GM23338 (cell line): ENCODE results near the gene RHOB. TPM values are rescaled to one million over a fixed set of nuclear protein-coding genes. Genes with fewer than 3 reads are reported as not detected.

Experiments used
- ATAC-seq: fragments of 200-7000 bp; cut with Tn5 transposase; 3 replicates; pipeline ENCODE4 v1.9.1; 2020
- DNase-seq: peaks from one replicate; pipeline ENCODE4 v3.0.0-alpha.2; 2015; ENCODE audit warnings: low spot score
- H2AFZ ChIP-seq: fragments of 200-600 bp; sonication (generic); 2 replicates; pipeline ENCODE4 v1.8.0; 2016; ENCODE audit warnings: antibody characterized with exemption, mild to moderate bottlenecking, moderate library complexity
- H3F3A ChIP-seq: fragments of 200-600 bp; sonication (generic); replicated peaks from 2 replicates; pipeline ENCODE4 v1.8.0; 2017; ENCODE audit warnings: antibody characterized with exemption, mixed run types, low read depth
- H3K27ac ChIP-seq: fragments of 200-600 bp; sonication (generic); 2 replicates; pipeline ENCODE4 v1.6.1; 2016; ENCODE audit warnings: low read depth
- H3K27me3 ChIP-seq: fragments of 200-600 bp; sonication (generic); 2 replicates; pipeline ENCODE4 v1.8.0; 2016; ENCODE audit warnings: mild to moderate bottlenecking, mixed run types, moderate library complexity; ENCODE audit not compliant: insufficient read depth
- H3K36me3 ChIP-seq: fragments of 200-600 bp; sonication (generic); 2 replicates; pipeline ENCODE4 v1.8.0; 2016; ENCODE audit warnings: mild to moderate bottlenecking; ENCODE audit not compliant: insufficient read depth
- H3K4me1 ChIP-seq: fragments of 200-600 bp; sonication (generic); 2 replicates; pipeline ENCODE4 v1.8.0; 2016; ENCODE audit warnings: mild to moderate bottlenecking, moderate library complexity; ENCODE audit not compliant: insufficient read depth
- H3K4me2 ChIP-seq: fragments of 200-600 bp; sonication (generic); 2 replicates; pipeline ENCODE4 v1.7.1; 2017; ENCODE audit warnings: mixed run types
- H3K4me3 ChIP-seq: fragments of 200-600 bp; sonication (generic); 2 replicates; pipeline ENCODE4 v1.6.1; 2016; ENCODE audit warnings: mixed run types
- H3K79me2 ChIP-seq: fragments of 200-600 bp; sonication (generic); replicated peaks from 2 replicates; pipeline ENCODE4 v1.8.0; 2017; ENCODE audit warnings: mild to moderate bottlenecking; ENCODE audit not compliant: insufficient read depth
- H3K9me2 ChIP-seq: fragments of 200-600 bp; sonication (generic); 2 replicates; pipeline ENCODE4 v1.8.0; 2017; ENCODE audit not compliant: insufficient read depth
- H4K20me1 ChIP-seq: fragments of 200-600 bp; sonication (generic); replicated peaks from 2 replicates; pipeline ENCODE4 v1.8.0; 2017; ENCODE audit warnings: mild to moderate bottlenecking; ENCODE audit not compliant: insufficient read depth
- H3K27ac Mint-ChIP-seq: 2 replicates; pipeline ENCODE4 v1.8.0; 2020; ENCODE audit warnings: inconsistent platforms, mild to moderate bottlenecking, moderate library complexity, mixed read lengths
- H3K27me3 Mint-ChIP-seq: 3 replicates; pipeline ENCODE4 v1.8.0; 2022; ENCODE audit warnings: low read depth, mild to moderate bottlenecking, moderate library complexity, mixed read lengths, inconsistent platforms; ENCODE audit not compliant: insufficient read depth, poor library complexity
- H3K36me3 Mint-ChIP-seq: 3 replicates; pipeline ENCODE4 v1.8.0; 2021; ENCODE audit warnings: low read depth, mild to moderate bottlenecking, inconsistent platforms, moderate library complexity, mixed read lengths
- H3K4me1 Mint-ChIP-seq: 3 replicates; pipeline ENCODE4 v1.8.0; 2020; ENCODE audit warnings: mild to moderate bottlenecking, inconsistent platforms, mixed read lengths
- H3K4me3 Mint-ChIP-seq: 3 replicates; pipeline ENCODE4 v1.8.0; 2021; ENCODE audit warnings: moderate library complexity, mild to moderate bottlenecking, inconsistent platforms, mixed read lengths
- H3K9me3 Mint-ChIP-seq: 3 replicates; pipeline ENCODE4 v1.8.0; 2020; ENCODE audit warnings: moderate library complexity, mild to moderate bottlenecking, inconsistent platforms, mixed read lengths
- POLR2AphosphoS5 ChIP-seq: IDR thresholded peaks from 2 replicates; pipeline ENCODE4 v1.6.1; 2016; ENCODE audit warnings: antibody characterized with exemption, low read depth
- ZNF331 ChIP-seq: fragments of 250-450 bp; sonication (Bioruptor Pico); IDR thresholded peaks from 2 replicates; pipeline ENCODE4 v1.5.0; 2020; ENCODE audit warnings: low read depth, mild to moderate bottlenecking, moderate library complexity
- polyA plus RNA-seq: library from polyadenylated mRNA; unstranded; fragments of >200 nt; fragmentation: Nextera tagmentation; extraction: Ambion mirVana; gene quantifications from 2 replicates; pipeline ENCODE4 v1.2.1, GENCODE V29; 2016
- total RNA-seq: library from RNA; depleted of rRNA; stranded (reverse); fragments of >200 nt; shearing (Covaris generic); gene quantifications from 2 replicates; pipeline ENCODE4 v1.2.3, GENCODE V29; 2014
- TF ChIP-seq, protein P1 (sequence below): fragments of 250-450 bp; sonication (Bioruptor Pico); IDR thresholded peaks from 2 replicates; pipeline ENCODE4 v1.5.0; 2020; ENCODE audit warnings: mild to moderate bottlenecking, moderate library complexity
- TF ChIP-seq, protein P2 (sequence below), 2 experiments: fragments of 200-600 bp in 1 of 2; sonication (generic) in 1 of 2; conservative IDR thresholded peaks; 2 replicates each; pipeline versions ENCODE4 v1.5.1 to v1.6.1; 2016 to 2017; ENCODE audit warnings: antibody characterized with exemption in 2 of 2, low read depth in 2 of 2, mild to moderate bottlenecking in 2 of 2, moderate library complexity in 1 of 2
- TF ChIP-seq, protein P3 (sequence below): IDR thresholded peaks from one replicate; pipeline ENCODE4 v1.6.1; 2018; ENCODE audit warnings: antibody characterized with exemption; ENCODE audit not compliant: unreplicated experiment

The RHOB gene
- total and polyA plus RNA-seq, 2 experiments from 2014 or later: 6.6 to 26.9 TPM

DNA sequence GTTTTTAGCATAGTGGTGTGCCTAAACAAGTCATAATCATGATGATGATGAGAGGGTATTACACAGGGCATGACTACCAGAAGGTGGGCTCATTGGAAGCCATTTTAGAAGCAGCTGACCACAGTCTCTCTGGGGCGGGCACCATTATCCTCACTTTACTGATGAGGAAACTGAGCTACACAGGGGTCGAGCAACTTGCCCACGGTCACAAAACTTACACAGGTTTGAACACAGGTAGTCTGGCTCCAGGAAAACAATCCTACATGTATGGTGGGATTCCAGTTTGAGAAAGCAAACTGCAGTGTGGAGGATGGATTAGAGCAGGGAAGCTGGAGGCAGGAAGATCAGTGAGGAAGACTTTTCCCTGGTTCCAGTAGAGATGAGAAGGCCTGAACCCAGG, 6.2 kb downstream of the RHOB start (continued):
- TF ChIP-seq, protein P1, sequence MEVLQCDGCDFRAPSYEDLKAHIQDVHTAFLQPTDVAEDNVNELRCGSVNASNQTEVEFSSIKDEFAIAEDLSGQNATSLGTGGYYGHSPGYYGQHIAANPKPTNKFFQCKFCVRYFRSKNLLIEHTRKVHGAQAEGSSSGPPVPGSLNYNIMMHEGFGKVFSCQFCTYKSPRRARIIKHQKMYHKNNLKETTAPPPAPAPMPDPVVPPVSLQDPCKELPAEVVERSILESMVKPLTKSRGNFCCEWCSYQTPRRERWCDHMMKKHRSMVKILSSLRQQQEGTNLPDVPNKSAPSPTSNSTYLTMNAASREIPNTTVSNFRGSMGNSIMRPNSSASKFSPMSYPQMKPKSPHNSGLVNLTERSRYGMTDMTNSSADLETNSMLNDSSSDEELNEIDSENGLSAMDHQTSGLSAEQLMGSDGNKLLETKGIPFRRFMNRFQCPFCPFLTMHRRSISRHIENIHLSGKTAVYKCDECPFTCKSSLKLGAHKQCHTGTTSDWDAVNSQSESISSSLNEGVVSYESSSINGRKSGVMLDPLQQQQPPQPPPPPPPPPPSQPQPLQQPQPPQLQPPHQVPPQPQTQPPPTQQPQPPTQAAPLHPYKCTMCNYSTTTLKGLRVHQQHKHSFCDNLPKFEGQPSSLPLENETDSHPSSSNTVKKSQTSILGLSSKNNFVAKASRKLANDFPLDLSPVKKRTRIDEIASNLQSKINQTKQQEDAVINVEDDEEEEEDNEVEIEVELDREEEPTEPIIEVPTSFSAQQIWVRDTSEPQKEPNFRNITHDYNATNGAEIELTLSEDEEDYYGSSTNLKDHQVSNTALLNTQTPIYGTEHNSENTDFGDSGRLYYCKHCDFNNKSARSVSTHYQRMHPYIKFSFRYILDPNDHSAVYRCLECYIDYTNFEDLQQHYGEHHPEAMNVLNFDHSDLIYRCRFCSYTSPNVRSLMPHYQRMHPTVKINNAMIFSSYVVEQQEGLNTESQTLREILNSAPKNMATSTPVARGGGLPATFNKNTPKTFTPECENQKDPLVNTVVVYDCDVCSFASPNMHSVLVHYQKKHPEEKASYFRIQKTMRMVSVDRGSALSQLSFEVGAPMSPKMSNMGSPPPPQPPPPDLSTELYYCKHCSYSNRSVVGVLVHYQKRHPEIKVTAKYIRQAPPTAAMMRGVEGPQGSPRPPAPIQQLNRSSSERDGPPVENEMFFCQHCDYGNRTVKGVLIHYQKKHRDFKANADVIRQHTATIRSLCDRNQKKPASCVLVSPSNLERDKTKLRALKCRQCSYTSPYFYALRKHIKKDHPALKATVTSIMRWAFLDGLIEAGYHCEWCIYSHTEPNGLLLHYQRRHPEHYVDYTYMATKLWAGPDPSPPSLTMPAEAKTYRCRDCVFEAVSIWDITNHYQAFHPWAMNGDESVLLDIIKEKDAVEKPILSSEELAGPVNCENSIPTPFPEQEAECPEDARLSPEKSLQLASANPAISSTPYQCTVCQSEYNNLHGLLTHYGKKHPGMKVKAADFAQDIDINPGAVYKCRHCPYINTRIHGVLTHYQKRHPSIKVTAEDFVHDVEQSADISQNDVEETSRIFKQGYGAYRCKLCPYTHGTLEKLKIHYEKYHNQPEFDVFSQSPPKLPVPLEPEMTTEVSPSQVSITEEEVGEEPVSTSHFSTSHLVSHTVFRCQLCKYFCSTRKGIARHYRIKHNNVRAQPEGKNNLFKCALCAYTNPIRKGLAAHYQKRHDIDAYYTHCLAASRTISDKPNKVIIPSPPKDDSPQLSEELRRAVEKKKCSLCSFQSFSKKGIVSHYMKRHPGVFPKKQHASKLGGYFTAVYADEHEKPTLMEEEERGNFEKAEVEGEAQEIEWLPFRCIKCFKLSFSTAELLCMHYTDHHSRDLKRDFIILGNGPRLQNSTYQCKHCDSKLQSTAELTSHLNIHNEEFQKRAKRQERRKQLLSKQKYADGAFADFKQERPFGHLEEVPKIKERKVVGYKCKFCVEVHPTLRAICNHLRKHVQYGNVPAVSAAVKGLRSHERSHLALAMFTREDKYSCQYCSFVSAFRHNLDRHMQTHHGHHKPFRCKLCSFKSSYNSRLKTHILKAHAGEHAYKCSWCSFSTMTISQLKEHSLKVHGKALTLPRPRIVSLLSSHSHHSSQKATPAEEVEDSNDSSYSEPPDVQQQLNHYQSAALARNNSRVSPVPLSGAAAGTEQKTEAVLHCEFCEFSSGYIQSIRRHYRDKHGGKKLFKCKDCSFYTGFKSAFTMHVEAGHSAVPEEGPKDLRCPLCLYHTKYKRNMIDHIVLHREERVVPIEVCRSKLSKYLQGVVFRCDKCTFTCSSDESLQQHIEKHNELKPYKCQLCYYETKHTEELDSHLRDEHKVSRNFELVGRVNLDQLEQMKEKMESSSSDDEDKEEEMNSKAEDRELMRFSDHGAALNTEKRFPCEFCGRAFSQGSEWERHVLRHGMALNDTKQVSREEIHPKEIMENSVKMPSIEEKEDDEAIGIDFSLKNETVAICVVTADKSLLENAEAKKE: no peak
- TF ChIP-seq POLR2AphosphoS5: no peak
- TF ChIP-seq, protein P2, sequence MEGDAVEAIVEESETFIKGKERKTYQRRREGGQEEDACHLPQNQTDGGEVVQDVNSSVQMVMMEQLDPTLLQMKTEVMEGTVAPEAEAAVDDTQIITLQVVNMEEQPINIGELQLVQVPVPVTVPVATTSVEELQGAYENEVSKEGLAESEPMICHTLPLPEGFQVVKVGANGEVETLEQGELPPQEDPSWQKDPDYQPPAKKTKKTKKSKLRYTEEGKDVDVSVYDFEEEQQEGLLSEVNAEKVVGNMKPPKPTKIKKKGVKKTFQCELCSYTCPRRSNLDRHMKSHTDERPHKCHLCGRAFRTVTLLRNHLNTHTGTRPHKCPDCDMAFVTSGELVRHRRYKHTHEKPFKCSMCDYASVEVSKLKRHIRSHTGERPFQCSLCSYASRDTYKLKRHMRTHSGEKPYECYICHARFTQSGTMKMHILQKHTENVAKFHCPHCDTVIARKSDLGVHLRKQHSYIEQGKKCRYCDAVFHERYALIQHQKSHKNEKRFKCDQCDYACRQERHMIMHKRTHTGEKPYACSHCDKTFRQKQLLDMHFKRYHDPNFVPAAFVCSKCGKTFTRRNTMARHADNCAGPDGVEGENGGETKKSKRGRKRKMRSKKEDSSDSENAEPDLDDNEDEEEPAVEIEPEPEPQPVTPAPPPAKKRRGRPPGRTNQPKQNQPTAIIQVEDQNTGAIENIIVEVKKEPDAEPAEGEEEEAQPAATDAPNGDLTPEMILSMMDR (conservative IDR thresholded peaks at IDR 0.05; ENCODE audit: low read depth in 2 of 2): no peak
- TF ChIP-seq ZNF331 (CRISPR knock-in tag): no peak

DNA sequence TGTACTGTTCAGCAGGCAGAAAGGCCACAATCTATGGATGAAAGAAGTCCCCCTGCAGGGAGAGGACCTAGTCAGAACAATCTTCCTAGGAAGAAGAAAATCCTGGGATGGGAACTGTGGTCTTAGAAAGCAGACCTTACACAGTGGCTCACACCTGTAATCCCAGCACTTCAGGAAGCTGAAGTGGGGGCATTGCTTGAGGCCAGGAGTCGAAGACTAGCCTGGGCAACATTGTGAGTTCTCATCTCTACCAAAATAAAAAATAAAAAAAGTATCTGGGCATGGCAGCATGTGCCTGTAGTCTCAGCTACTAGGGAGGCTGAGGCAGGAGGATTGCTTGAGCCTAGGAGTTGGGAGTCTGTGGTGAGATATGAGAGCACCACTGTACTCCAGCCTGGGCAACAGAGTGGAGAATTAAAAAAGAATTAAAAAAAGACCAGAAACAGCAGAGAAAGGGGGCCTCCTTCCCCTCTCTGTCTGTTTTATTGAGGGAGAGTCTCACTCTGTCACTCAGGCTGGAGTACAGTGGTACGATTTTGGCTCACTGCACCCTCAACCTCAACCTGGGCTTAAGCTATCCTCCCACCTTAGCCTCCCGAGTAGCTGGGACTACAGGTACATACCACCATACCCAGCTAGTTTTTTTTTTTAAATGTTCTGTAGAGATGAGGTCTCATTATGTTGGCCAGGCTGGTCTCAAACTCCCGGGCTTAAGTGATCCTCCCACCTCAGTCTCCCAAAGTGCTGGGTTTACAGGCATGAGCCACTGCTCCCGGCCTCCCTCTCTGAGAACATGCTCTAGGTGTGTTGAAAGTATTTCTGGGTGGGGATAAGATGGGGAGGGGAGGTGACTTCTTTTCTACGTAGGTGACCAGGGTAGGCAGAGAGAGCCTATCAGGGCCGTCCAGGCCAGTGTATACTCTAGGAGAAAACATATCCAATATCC, 7.4 kb downstream of the RHOB start:
- Histone ChIP-seq H3K4me1 (peaks cover 2% of the 10 kb centered on the region; the same call in 1 of the 2 replicates), H3K4me3 (no peak overlapping the region), H3K36me3 (no peaks in the 10 kb centered on the region), H2AFZ (no peak overlapping the region), H3K27me3 (peaks cover 26% of the 10 kb centered on the region), H3K9me2 (no peaks in the 10 kb centered on the region), H4K20me1 (peaks cover 3% of the 10 kb centered on the region; the same call in 1 of the 2 replicates), H3K79me2 (no peaks in the 10 kb centered on the region), H3F3A (no peaks in the 10 kb centered on the region), H3K27ac (no peak overlapping the region), H3K4me2 (no peak overlapping the region)
- H3K4me3 Mint-ChIP-seq: no peak overlapping the region
- peaks cover 14% of the 10 kb centered on the region for H3K27me3 Mint-ChIP-seq
- no peaks in the 10 kb centered on the region; the same call in 2 of the 3 replicates for H3K9me3 Mint-ChIP-seq
- H3K36me3 Mint-ChIP-seq: no peaks in the 10 kb centered on the region
- H3K27ac Mint-ChIP-seq: no peak overlapping the region
- H3K4me1 Mint-ChIP-seq: peaks cover 21% of the 10 kb centered on the region; the same call in 2 of the 3 replicates
- no peak for ATAC-seq
- no peak for DNase-seq
- TF ChIP-seq, protein P3, sequence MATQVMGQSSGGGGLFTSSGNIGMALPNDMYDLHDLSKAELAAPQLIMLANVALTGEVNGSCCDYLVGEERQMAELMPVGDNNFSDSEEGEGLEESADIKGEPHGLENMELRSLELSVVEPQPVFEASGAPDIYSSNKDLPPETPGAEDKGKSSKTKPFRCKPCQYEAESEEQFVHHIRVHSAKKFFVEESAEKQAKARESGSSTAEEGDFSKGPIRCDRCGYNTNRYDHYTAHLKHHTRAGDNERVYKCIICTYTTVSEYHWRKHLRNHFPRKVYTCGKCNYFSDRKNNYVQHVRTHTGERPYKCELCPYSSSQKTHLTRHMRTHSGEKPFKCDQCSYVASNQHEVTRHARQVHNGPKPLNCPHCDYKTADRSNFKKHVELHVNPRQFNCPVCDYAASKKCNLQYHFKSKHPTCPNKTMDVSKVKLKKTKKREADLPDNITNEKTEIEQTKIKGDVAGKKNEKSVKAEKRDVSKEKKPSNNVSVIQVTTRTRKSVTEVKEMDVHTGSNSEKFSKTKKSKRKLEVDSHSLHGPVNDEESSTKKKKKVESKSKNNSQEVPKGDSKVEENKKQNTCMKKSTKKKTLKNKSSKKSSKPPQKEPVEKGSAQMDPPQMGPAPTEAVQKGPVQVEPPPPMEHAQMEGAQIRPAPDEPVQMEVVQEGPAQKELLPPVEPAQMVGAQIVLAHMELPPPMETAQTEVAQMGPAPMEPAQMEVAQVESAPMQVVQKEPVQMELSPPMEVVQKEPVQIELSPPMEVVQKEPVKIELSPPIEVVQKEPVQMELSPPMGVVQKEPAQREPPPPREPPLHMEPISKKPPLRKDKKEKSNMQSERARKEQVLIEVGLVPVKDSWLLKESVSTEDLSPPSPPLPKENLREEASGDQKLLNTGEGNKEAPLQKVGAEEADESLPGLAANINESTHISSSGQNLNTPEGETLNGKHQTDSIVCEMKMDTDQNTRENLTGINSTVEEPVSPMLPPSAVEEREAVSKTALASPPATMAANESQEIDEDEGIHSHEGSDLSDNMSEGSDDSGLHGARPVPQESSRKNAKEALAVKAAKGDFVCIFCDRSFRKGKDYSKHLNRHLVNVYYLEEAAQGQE: no peak
